Peyer's patch (tissue), 4 donors: Measurements from ENCODE around the gene KRTAP12-2.

Experiments
- POLR2A ChIP-seq, 2 donors: fragments of 450-650 bp; IDR thresholded peaks; one replicate each; pipeline ENCODE4 v1.5.1; 2017; ENCODE audit warnings: antibody characterized with exemption in 2 of 2, mild to moderate bottlenecking in 2 of 2, moderate library complexity in 2 of 2
- TF ChIP-seq, protein P1 (sequence below), 6 experiments: fragments of 450-650 bp in 4 of 6; fragments of 200-600 bp in 2 of 6; sonication (generic) in 1 of 6; IDR thresholded peaks; one replicate each; pipeline ENCODE4 v1.5.1; 2017 to 2019; ENCODE audit warnings: antibody characterized with exemption in 6 of 6, mild to moderate bottlenecking in 3 of 6, moderate library complexity in 1 of 6

- TF ChIP-seq, protein P1, sequence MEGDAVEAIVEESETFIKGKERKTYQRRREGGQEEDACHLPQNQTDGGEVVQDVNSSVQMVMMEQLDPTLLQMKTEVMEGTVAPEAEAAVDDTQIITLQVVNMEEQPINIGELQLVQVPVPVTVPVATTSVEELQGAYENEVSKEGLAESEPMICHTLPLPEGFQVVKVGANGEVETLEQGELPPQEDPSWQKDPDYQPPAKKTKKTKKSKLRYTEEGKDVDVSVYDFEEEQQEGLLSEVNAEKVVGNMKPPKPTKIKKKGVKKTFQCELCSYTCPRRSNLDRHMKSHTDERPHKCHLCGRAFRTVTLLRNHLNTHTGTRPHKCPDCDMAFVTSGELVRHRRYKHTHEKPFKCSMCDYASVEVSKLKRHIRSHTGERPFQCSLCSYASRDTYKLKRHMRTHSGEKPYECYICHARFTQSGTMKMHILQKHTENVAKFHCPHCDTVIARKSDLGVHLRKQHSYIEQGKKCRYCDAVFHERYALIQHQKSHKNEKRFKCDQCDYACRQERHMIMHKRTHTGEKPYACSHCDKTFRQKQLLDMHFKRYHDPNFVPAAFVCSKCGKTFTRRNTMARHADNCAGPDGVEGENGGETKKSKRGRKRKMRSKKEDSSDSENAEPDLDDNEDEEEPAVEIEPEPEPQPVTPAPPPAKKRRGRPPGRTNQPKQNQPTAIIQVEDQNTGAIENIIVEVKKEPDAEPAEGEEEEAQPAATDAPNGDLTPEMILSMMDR (IDR thresholded peaks at IDR 0.05), result no peak
- no peak for TF ChIP-seq POLR2A (IDR thresholded peaks at IDR 0.05)
Observed at GRCh38 chr21:44697811-44698734, 31.3 kb upstream of the KRTAP12-2 start.
